ENCODE measurements around the gene CEP120. TPM values are rescaled to one million over a fixed set of nuclear protein-coding genes. Genes with fewer than 3 reads are reported as not detected.
A peak's percentile ranks its signal among the peaks of the same experiment; 100 is the strongest.
"Not testable (repeated sequence)": the region's sequence is repeated elsewhere in the genome, so short reads cannot be mapped to it uniquely, and the experiment has no call there.

Gene CEP120
- total and polyA plus RNA-seq, 2 donors: 21.3 to 24.5 TPM

GRCh38 chr5:123358751-123359150, 64.5 kb downstream of the CEP120 start:
- Histone ChIP-seq H3K4me3 (ENCODE audit: low read length in 2 of 2) (no peak overlapping the region), H3K4me1 (ENCODE audit: control insufficient read depth in 2 of 2, insufficient read depth in 2 of 2, low read length in 2 of 2) (no peaks in the 10 kb centered on the region), H3K27ac (ENCODE audit: low read depth in 1 of 2, low read length in 1 of 2) (no peak overlapping the region), H3K36me3 (ENCODE audit: control insufficient read depth in 2 of 2, insufficient read depth in 2 of 2, low read length in 1 of 2) (peaks cover 4 to 13% of the 10 kb centered on the region in 2 donors), H3K9me3 (ENCODE audit: control insufficient read depth in 2 of 2, insufficient read depth in 1 of 2, low read length in 1 of 2) (no peaks in the 10 kb centered on the region), H3K27me3 (ENCODE audit: control insufficient read depth in 2 of 2, insufficient read depth in 1 of 2, low read length in 1 of 2) (no peaks in the 10 kb centered on the region)
- no peak for DNase-seq (ENCODE audit: low read depth in 6 of 9, low spot score in 9 of 9)
- 95% methylated on average over 1 of the region's 1 CpG for WGBS

- DNase-seq (ENCODE audit: low read depth in 6 of 9, low spot score in 9 of 9): no peak
- Histone ChIP-seq H3K27ac (ENCODE audit: low read depth in 1 of 2, low read length in 1 of 2) (no peak overlapping the region), H3K4me3 (ENCODE audit: low read length in 2 of 2) (no peak overlapping the region), H3K9me3 (ENCODE audit: control insufficient read depth in 2 of 2, insufficient read depth in 1 of 2, low read length in 1 of 2) (no peaks in the 10 kb centered on the region), H3K4me1 (ENCODE audit: control insufficient read depth in 2 of 2, insufficient read depth in 2 of 2, low read length in 2 of 2) (no peaks in the 10 kb centered on the region), H3K36me3 (ENCODE audit: control insufficient read depth in 2 of 2, insufficient read depth in 2 of 2, low read length in 1 of 2) (peaks cover 4 to 13% of the 10 kb centered on the region in 2 donors), H3K27me3 (ENCODE audit: control insufficient read depth in 2 of 2, insufficient read depth in 1 of 2, low read length in 1 of 2) (no peaks in the 10 kb centered on the region)
- WGBS: 95% methylated on average over 1 of the region's 1 CpG
Measured at GRCh38 chr5:123358304-123358703, 64.9 kb downstream of the CEP120 start.

- H3K9me3 ChIP-seq (ENCODE audit: control insufficient read depth in 2 of 2, insufficient read depth in 1 of 2, low read length in 1 of 2): no peaks in the 10 kb centered on the region
- WGBS: 99% methylated on average over 2 of the region's 2 CpGs
- peaks cover 4 to 14% of the 10 kb centered on the region in 2 donors for H3K36me3 ChIP-seq (ENCODE audit: control insufficient read depth in 2 of 2, insufficient read depth in 2 of 2, low read length in 1 of 2)
- no peak overlapping the region for H3K27ac ChIP-seq (ENCODE audit: low read depth in 1 of 2, low read length in 1 of 2)
- H3K4me3 ChIP-seq (ENCODE audit: low read length in 2 of 2): no peak overlapping the region
- H3K27me3 ChIP-seq (ENCODE audit: control insufficient read depth in 2 of 2, insufficient read depth in 1 of 2, low read length in 1 of 2): no peaks in the 10 kb centered on the region
- H3K4me1 ChIP-seq (ENCODE audit: control insufficient read depth in 2 of 2, insufficient read depth in 2 of 2, low read length in 2 of 2): no peaks in the 10 kb centered on the region
- no peak for DNase-seq (ENCODE audit: low read depth in 6 of 9, low spot score in 9 of 9)
Measured at GRCh38 chr5:123351820-123352219, 71.4 kb downstream of the CEP120 start.

- no peak for DNase-seq (ENCODE audit: low read depth in 6 of 9, low spot score in 9 of 9)
- Histone ChIP-seq H3K4me1 (ENCODE audit: control insufficient read depth in 2 of 2, insufficient read depth in 2 of 2, low read length in 2 of 2) (no peaks in the 10 kb centered on the region), H3K27me3 (ENCODE audit: control insufficient read depth in 2 of 2, insufficient read depth in 1 of 2, low read length in 1 of 2) (no peaks in the 10 kb centered on the region), H3K9me3 (ENCODE audit: control insufficient read depth in 2 of 2, insufficient read depth in 1 of 2, low read length in 1 of 2) (no peaks in the 10 kb centered on the region), H3K36me3 (ENCODE audit: control insufficient read depth in 2 of 2, insufficient read depth in 2 of 2, low read length in 1 of 2) (peaks cover 4 to 18% of the 10 kb centered on the region in 2 donors), H3K4me3 (ENCODE audit: low read length in 2 of 2) (no peak overlapping the region), H3K27ac (ENCODE audit: low read depth in 1 of 2, low read length in 1 of 2) (no peak overlapping the region)
- WGBS: 99% methylated on average over 1 of the region's 1 CpG
Measured at GRCh38 chr5:123351240-123351639, 72.0 kb downstream of the CEP120 start.

GRCh38 chr5:123350742-123351141, 72.5 kb downstream of the CEP120 start:
- H3K4me1 ChIP-seq (ENCODE audit: control insufficient read depth in 2 of 2, insufficient read depth in 2 of 2, low read length in 2 of 2): no peaks in the 10 kb centered on the region
- no peaks in the 10 kb centered on the region for H3K9me3 ChIP-seq (ENCODE audit: control insufficient read depth in 2 of 2, insufficient read depth in 1 of 2, low read length in 1 of 2)
- no peak for DNase-seq (ENCODE audit: low read depth in 6 of 9, low spot score in 9 of 9)
- H3K4me3 ChIP-seq (ENCODE audit: low read length in 2 of 2): no peak overlapping the region
- no peaks in the 10 kb centered on the region for H3K27me3 ChIP-seq (ENCODE audit: control insufficient read depth in 2 of 2, insufficient read depth in 1 of 2, low read length in 1 of 2)
- 96% methylated on average over 1 of the region's 1 CpG for WGBS
- peaks cover 4 to 21% of the 10 kb centered on the region in 2 donors for H3K36me3 ChIP-seq (ENCODE audit: control insufficient read depth in 2 of 2, insufficient read depth in 2 of 2, low read length in 1 of 2)
- H3K27ac ChIP-seq (ENCODE audit: low read depth in 1 of 2, low read length in 1 of 2): no peak overlapping the region

GRCh38 chr5:123344816-123345426, 78.3 kb downstream of the CEP120 start:
- Histone ChIP-seq H3K27ac (ENCODE audit: low read depth in 1 of 2, low read length in 1 of 2) (no peak overlapping the region), H3K4me1 (ENCODE audit: control insufficient read depth in 2 of 2, insufficient read depth in 2 of 2, low read length in 2 of 2) (no peaks in the 10 kb centered on the region), H3K9me3 (ENCODE audit: control insufficient read depth in 2 of 2, insufficient read depth in 1 of 2, low read length in 1 of 2) (no peaks in the 10 kb centered on the region), H3K4me3 (ENCODE audit: low read length in 2 of 2) (no peak overlapping the region), H3K36me3 (ENCODE audit: control insufficient read depth in 2 of 2, insufficient read depth in 2 of 2, low read length in 1 of 2) (peaks cover 4 to 21% of the 10 kb centered on the region in 2 donors), H3K27me3 (ENCODE audit: control insufficient read depth in 2 of 2, insufficient read depth in 1 of 2, low read length in 1 of 2) (no peaks in the 10 kb centered on the region)
- DNase-seq (ENCODE audit: low read depth in 6 of 9, low spot score in 9 of 9): peak in 2 of 9 donors; percentile 4 to 22
- 76% methylated on average over 4 of the region's 4 CpGs for WGBS

- DNase-seq (ENCODE audit: low read depth in 6 of 9, low spot score in 9 of 9): no peak
- Histone ChIP-seq H3K36me3 (ENCODE audit: control insufficient read depth in 2 of 2, insufficient read depth in 2 of 2, low read length in 1 of 2) (peaks cover 0 to 2% of the 10 kb centered on the region in 2 donors), H3K4me1 (ENCODE audit: control insufficient read depth in 2 of 2, insufficient read depth in 2 of 2, low read length in 2 of 2) (no peaks in the 10 kb centered on the region), H3K9me3 (ENCODE audit: control insufficient read depth in 2 of 2, insufficient read depth in 1 of 2, low read length in 1 of 2) (no peaks in the 10 kb centered on the region), H3K4me3 (ENCODE audit: low read length in 2 of 2) (no peak overlapping the region), H3K27ac (ENCODE audit: low read depth in 1 of 2, low read length in 1 of 2) (no peak overlapping the region), H3K27me3 (ENCODE audit: control insufficient read depth in 2 of 2, insufficient read depth in 1 of 2, low read length in 1 of 2) (no peaks in the 10 kb centered on the region)
- 94% methylated on average over 2 of the region's 2 CpGs for WGBS
Measured at GRCh38 chr5:123340928-123341327, 82.3 kb downstream of the CEP120 start.

- DNase-seq (ENCODE audit: low read depth in 6 of 9, low spot score in 9 of 9); H3K9me3 ChIP-seq (ENCODE audit: control insufficient read depth in 2 of 2, insufficient read depth in 1 of 2, low read length in 1 of 2); H3K36me3 ChIP-seq (ENCODE audit: control insufficient read depth in 2 of 2, insufficient read depth in 2 of 2, low read length in 1 of 2); H3K4me1 ChIP-seq (ENCODE audit: control insufficient read depth in 2 of 2, insufficient read depth in 2 of 2, low read length in 2 of 2); H3K4me3 ChIP-seq (ENCODE audit: low read length in 2 of 2); H3K27me3 ChIP-seq (ENCODE audit: control insufficient read depth in 2 of 2, insufficient read depth in 1 of 2, low read length in 1 of 2); H3K27ac ChIP-seq (ENCODE audit: low read depth in 1 of 2, low read length in 1 of 2): not testable (repeated sequence)
- WGBS: 84% methylated on average over 9 of the region's 9 CpGs
Measured at GRCh38 chr5:123308377-123308776, 114.8 kb downstream of the CEP120 start.

GRCh38 chr5:123305751-123306150, 117.5 kb downstream of the CEP120 start:
- Histone ChIP-seq H3K9me3 (ENCODE audit: control insufficient read depth in 2 of 2, insufficient read depth in 1 of 2, low read length in 1 of 2) (no peaks in the 10 kb centered on the region), H3K36me3 (ENCODE audit: control insufficient read depth in 2 of 2, insufficient read depth in 2 of 2, low read length in 1 of 2) (no peaks in the 10 kb centered on the region), H3K4me3 (ENCODE audit: low read length in 2 of 2) (no peak overlapping the region), H3K27me3 (ENCODE audit: control insufficient read depth in 2 of 2, insufficient read depth in 1 of 2, low read length in 1 of 2) (no peaks in the 10 kb centered on the region), H3K27ac (ENCODE audit: low read depth in 1 of 2, low read length in 1 of 2) (no peak overlapping the region), H3K4me1 (ENCODE audit: control insufficient read depth in 2 of 2, insufficient read depth in 2 of 2, low read length in 2 of 2) (no peaks in the 10 kb centered on the region)
- WGBS: 94% methylated on average over 4 of the region's 4 CpGs
- no peak for DNase-seq (ENCODE audit: low read depth in 6 of 9, low spot score in 9 of 9)
